A549 (cell line): ENCODE measurements around the gene S100B.

Source experiments
- CEBPB ChIP-seq, 2 experiments: fragments of >200 bp in 1 of 2; sonication (Bioruptor Twin) in 1 of 2; formaldehyde crosslinking in 1 of 2; IDR thresholded peaks; 2 replicates each; pipeline ENCODE4 v1.6.1; 2012 to 2016
- HOXA7 ChIP-seq: fragments of 250-450 bp; sonication (Bioruptor Pico); IDR thresholded peaks from 2 replicates; pipeline ENCODE4 v1.5.0; 2020; ENCODE audit warnings: mild to moderate bottlenecking, moderate library complexity
- PHF8 ChIP-seq: fragments of 200-600 bp; sonication (generic); IDR thresholded peaks from 2 replicates; pipeline ENCODE4 v1.6.1; 2016; ENCODE audit warnings: low read depth, mild to moderate bottlenecking, antibody characterized with exemption, moderate library complexity, borderline replicate concordance
- POLR2A ChIP-seq: IDR thresholded peaks from 2 replicates; pipeline ENCODE4 v1.6.1; 2012; ENCODE audit warnings: mild to moderate bottlenecking, low read length
- RAD21 ChIP-seq, 2 experiments: fragments of >200 bp in 1 of 2; sonication (Bioruptor Twin) in 1 of 2; formaldehyde crosslinking in 1 of 2; IDR thresholded peaks in 1 of 2; conservative IDR thresholded peaks in 1 of 2; 2 replicates in 1 of 2; 3 replicates in 1 of 2; pipeline ENCODE4 v1.6.1; 2012 to 2018; ENCODE audit warnings: inconsistent platforms in 1 of 2
- RNF2 ChIP-seq: fragments of 200-600 bp; sonication (generic); IDR thresholded peaks from 2 replicates; pipeline ENCODE4 v1.6.1; 2016; ENCODE audit warnings: low read depth, mild to moderate bottlenecking, antibody characterized with exemption, moderate library complexity, borderline replicate concordance
- TF ChIP-seq, protein P1 (sequence below): fragments of 200-600 bp; sonication (generic); IDR thresholded peaks from 2 replicates; pipeline ENCODE4 v1.6.1; 2016; ENCODE audit warnings: antibody characterized with exemption, mild to moderate bottlenecking, moderate library complexity
- TF ChIP-seq, protein P2 (sequence below): fragments of 150-350 bp; IDR thresholded peaks from 2 replicates; pipeline ENCODE4 v1.6.1; 2014; ENCODE audit warnings: low read depth, mild to moderate bottlenecking, low read length
- TF ChIP-seq, protein P3 (sequence below): fragments of >200 bp; sonication (Bioruptor Twin); formaldehyde crosslinking; IDR thresholded peaks from 3 replicates; pipeline ENCODE4 v1.5.1; 2016

DNA sequence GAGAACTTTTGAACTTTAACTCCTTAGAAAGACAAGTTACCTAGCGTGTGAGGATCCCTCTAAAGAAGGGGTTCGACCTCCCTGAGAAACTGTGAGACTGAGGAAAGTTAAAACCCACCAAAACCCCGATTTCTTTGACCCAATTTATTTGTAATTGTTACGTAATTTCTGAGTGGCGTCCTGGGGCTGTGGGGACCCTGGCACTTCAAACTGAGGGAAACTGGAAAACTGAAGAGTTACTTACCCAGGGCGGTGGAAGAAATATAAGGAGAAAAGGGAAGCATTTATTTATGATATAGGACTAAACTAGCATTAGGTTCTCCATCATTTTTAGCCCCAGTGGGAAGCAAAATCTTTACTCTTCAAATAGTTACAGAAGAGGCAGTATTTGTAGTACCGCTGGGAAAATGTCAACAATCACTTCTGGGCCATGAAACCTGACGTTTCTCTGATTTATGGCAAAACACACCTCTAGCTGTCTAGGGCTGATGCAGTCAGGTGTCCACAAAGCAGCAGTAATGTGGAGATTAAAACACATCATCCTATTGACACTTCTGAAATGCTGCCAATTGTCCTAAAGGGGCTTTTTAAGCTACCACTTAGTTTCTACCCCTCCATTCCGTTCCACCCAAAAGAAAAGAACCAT is 430 bp downstream of the S100B start:
- no peak for TF ChIP-seq CEBPB (IDR thresholded peaks at IDR 0.05)
- TF ChIP-seq, protein P1, sequence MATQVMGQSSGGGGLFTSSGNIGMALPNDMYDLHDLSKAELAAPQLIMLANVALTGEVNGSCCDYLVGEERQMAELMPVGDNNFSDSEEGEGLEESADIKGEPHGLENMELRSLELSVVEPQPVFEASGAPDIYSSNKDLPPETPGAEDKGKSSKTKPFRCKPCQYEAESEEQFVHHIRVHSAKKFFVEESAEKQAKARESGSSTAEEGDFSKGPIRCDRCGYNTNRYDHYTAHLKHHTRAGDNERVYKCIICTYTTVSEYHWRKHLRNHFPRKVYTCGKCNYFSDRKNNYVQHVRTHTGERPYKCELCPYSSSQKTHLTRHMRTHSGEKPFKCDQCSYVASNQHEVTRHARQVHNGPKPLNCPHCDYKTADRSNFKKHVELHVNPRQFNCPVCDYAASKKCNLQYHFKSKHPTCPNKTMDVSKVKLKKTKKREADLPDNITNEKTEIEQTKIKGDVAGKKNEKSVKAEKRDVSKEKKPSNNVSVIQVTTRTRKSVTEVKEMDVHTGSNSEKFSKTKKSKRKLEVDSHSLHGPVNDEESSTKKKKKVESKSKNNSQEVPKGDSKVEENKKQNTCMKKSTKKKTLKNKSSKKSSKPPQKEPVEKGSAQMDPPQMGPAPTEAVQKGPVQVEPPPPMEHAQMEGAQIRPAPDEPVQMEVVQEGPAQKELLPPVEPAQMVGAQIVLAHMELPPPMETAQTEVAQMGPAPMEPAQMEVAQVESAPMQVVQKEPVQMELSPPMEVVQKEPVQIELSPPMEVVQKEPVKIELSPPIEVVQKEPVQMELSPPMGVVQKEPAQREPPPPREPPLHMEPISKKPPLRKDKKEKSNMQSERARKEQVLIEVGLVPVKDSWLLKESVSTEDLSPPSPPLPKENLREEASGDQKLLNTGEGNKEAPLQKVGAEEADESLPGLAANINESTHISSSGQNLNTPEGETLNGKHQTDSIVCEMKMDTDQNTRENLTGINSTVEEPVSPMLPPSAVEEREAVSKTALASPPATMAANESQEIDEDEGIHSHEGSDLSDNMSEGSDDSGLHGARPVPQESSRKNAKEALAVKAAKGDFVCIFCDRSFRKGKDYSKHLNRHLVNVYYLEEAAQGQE = no peak
- no peak for TF ChIP-seq POLR2A
- TF ChIP-seq, protein P2, sequence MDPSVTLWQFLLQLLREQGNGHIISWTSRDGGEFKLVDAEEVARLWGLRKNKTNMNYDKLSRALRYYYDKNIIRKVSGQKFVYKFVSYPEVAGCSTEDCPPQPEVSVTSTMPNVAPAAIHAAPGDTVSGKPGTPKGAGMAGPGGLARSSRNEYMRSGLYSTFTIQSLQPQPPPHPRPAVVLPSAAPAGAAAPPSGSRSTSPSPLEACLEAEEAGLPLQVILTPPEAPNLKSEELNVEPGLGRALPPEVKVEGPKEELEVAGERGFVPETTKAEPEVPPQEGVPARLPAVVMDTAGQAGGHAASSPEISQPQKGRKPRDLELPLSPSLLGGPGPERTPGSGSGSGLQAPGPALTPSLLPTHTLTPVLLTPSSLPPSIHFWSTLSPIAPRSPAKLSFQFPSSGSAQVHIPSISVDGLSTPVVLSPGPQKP = no peak
- no peak for TF ChIP-seq PHF8
- no peak for TF ChIP-seq RNF2
- TF ChIP-seq, protein P3, sequence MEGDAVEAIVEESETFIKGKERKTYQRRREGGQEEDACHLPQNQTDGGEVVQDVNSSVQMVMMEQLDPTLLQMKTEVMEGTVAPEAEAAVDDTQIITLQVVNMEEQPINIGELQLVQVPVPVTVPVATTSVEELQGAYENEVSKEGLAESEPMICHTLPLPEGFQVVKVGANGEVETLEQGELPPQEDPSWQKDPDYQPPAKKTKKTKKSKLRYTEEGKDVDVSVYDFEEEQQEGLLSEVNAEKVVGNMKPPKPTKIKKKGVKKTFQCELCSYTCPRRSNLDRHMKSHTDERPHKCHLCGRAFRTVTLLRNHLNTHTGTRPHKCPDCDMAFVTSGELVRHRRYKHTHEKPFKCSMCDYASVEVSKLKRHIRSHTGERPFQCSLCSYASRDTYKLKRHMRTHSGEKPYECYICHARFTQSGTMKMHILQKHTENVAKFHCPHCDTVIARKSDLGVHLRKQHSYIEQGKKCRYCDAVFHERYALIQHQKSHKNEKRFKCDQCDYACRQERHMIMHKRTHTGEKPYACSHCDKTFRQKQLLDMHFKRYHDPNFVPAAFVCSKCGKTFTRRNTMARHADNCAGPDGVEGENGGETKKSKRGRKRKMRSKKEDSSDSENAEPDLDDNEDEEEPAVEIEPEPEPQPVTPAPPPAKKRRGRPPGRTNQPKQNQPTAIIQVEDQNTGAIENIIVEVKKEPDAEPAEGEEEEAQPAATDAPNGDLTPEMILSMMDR = no peak
- no peak for TF ChIP-seq HOXA7 (CRISPR knock-in tag)
- no peak for TF ChIP-seq RAD21 (conservative IDR thresholded peaks at IDR 0.05 in 1 of 2, IDR thresholded peaks at IDR 0.05 in 1 of 2)
